ENCODE data around the gene MACROD1. TPM values are rescaled to one million over a fixed set of nuclear protein-coding genes. Genes with fewer than 3 reads are reported as not detected.

Gene MACROD1
- total RNA-seq, 1 donor from 2014 or later = 61.4 TPM

DNA sequence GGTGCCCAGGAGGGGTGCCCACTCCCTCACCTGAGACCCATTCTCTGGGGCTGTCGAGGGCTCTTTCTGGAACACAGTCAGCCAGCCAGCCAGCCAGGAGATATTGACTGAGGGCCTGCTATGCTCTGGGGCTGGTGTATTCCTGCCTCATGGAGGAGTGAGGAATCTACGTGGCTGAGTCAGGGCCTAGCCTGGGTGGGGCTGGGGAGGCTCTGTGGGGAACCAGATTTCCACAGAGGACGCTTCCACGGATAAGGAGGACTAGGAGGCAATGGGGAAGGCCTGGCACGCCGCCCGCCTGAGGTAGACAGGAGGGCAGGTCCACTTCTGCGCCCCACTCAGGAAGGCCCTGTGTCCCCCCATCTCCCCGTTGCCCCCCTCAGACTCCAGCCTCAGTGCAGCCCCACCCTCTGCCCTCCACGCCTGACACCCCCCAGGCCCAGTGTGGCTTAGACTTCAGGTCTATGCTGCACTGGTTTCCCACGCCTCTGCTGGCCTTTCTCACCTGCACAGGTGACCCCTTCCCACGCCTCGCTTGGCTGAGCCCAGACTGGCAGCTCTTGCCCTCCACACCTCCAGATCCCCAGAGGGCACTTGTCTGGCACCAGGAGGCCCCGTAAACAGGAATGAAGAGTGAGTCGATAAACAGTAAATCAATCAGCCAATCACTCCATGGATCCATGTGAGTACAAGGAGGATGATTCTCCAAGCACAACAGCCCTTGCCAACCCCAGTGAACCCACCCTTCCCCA lies 37.5 kb downstream of the MACROD1 start:
- TF ChIP-seq POLR2AphosphoS5 (IDR thresholded peaks at IDR 0.05; ENCODE audit: insufficient read depth in 1 of 2, low read depth in 1 of 2) (no peak), POLR2A (IDR thresholded peaks at IDR 0.05) (no peak)
- TF ChIP-seq, protein P1, sequence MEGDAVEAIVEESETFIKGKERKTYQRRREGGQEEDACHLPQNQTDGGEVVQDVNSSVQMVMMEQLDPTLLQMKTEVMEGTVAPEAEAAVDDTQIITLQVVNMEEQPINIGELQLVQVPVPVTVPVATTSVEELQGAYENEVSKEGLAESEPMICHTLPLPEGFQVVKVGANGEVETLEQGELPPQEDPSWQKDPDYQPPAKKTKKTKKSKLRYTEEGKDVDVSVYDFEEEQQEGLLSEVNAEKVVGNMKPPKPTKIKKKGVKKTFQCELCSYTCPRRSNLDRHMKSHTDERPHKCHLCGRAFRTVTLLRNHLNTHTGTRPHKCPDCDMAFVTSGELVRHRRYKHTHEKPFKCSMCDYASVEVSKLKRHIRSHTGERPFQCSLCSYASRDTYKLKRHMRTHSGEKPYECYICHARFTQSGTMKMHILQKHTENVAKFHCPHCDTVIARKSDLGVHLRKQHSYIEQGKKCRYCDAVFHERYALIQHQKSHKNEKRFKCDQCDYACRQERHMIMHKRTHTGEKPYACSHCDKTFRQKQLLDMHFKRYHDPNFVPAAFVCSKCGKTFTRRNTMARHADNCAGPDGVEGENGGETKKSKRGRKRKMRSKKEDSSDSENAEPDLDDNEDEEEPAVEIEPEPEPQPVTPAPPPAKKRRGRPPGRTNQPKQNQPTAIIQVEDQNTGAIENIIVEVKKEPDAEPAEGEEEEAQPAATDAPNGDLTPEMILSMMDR (IDR thresholded peaks at IDR 0.05) = no peak
- H3K9me3 ChIP-seq = no peaks in the 10 kb centered on the region
- H3K27ac ChIP-seq = no peak overlapping the region
- H3K4me1 ChIP-seq = no peaks in the 10 kb centered on the region
- intact Hi-C loops (cut with DNase I) = no loop called here
- no peak for DNase-seq (ENCODE audit: extremely low spot score in 2 of 2)
- no peaks in the 10 kb centered on the region for H3K36me3 ChIP-seq
- no peaks in the 10 kb centered on the region for H3K27me3 ChIP-seq
- H3K4me3 ChIP-seq = no peak overlapping the region

DNA sequence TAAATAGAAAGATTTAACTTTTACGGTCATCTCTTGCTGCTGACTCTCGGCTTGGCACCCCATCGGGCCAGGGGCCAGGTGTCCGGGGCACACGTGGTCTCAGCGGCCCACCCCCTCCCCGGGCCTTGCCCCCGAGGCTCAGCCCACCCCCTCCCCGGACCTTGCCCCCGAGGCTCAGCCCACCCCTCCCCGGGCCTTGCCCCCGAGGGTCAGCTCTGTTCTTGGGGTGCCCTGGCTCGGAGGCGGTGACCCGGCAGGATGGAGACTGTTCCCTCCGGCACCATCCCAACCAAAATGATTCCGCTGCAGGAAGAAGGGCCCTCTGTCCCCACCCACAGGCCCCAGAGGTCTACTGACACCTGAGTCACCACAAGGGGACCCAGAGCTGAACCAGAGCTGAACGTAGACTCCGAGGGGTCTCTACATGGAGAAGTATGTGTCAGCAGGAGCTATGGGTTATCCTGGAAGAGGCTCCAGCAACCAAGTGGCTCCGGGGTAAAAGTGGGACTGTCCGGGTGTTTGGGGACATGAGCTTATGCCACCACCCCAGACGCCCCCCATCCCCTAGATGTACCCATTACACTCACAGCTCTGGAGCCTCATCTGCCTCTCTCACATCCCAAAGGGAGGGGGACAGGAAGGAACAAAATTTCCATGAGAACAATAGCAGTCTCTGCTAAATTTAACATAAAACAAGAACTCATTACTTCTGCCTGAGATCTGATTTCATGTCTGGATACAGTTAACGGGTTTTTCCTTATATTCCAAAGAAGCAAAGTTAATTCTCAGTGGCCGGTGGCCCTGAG lies 38.4 kb downstream of the MACROD1 start:
- DNase-seq (ENCODE audit: extremely low spot score in 2 of 2) = no peak
- Histone ChIP-seq H3K4me3 (no peak overlapping the region), H3K27me3 (no peaks in the 10 kb centered on the region), H3K27ac (no peak overlapping the region), H3K9me3 (no peaks in the 10 kb centered on the region), H3K36me3 (no peaks in the 10 kb centered on the region), H3K4me1 (no peaks in the 10 kb centered on the region)
- TF ChIP-seq, protein P1 (IDR thresholded peaks at IDR 0.05) = no peak
- TF ChIP-seq POLR2A (IDR thresholded peaks at IDR 0.05) (no peak), POLR2AphosphoS5 (IDR thresholded peaks at IDR 0.05; ENCODE audit: insufficient read depth in 1 of 2, low read depth in 1 of 2) (no peak)
- intact Hi-C loops (cut with DNase I) = no loop called here

DNA sequence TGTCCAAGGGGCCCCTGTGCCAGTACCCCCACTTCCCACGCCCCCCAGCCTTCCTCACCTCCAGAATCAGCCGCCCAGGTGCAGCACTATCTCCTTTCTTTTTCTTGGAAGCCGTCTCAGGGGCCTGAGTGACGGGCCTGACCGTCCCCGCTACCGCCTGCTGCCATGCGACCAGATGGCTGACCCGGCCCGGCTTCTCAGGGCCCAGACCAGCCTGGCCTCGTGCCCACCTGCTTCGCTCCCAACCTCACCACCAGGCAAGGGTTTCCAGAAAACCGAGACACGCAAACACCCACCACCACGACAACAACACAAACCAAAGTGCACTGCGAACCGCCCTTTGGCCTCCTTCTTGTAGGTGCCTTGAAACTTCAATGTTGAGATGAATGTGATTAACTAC lies 39.1 kb downstream of the MACROD1 start:
- intact Hi-C loops (cut with DNase I) = no loop called here
- Histone ChIP-seq H3K9me3 (no peaks in the 10 kb centered on the region), H3K4me3 (no peak overlapping the region), H3K4me1 (no peaks in the 10 kb centered on the region), H3K27ac (no peak overlapping the region), H3K36me3 (no peaks in the 10 kb centered on the region), H3K27me3 (no peaks in the 10 kb centered on the region)
- no peak for DNase-seq (ENCODE audit: extremely low spot score in 2 of 2)
- TF ChIP-seq, protein P1 (IDR thresholded peaks at IDR 0.05) = no peak
- no peak for TF ChIP-seq POLR2A (IDR thresholded peaks at IDR 0.05)
- TF ChIP-seq POLR2AphosphoS5 (IDR thresholded peaks at IDR 0.05; ENCODE audit: insufficient read depth in 1 of 2, low read depth in 1 of 2) = no peak

DNA sequence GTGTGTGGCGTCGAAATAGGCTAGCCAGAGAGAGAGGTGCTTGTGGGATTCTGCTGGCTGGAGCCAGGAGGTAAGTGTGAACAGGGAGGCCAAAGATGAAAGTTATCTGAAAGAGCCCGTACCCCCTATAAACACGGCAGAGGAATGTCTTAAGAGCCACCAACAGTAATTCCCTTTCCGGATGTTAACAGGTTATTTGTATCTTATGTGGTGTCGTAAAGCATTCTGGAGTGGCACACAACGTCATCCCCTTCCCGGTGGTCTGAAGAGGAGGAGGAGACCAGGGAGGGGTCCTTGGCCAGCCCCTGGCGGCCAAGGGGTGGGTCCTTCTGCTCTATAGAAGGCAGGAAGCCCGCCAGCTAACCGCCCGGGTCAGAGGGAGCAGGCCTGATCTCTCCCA lies 39.5 kb downstream of the MACROD1 start:
- Histone ChIP-seq H3K4me3 (no peak overlapping the region), H3K9me3 (no peaks in the 10 kb centered on the region), H3K36me3 (no peaks in the 10 kb centered on the region), H3K27ac (no peak overlapping the region), H3K4me1 (peaks cover 4% of the 10 kb centered on the region), H3K27me3 (no peaks in the 10 kb centered on the region)
- intact Hi-C loops (cut with DNase I) = no loop called here
- no peak for DNase-seq (ENCODE audit: extremely low spot score in 2 of 2)
- TF ChIP-seq, protein P1 (IDR thresholded peaks at IDR 0.05) = no peak
- TF ChIP-seq POLR2AphosphoS5 (IDR thresholded peaks at IDR 0.05; ENCODE audit: insufficient read depth in 1 of 2, low read depth in 1 of 2) (no peak), POLR2A (IDR thresholded peaks at IDR 0.05) (no peak)

DNA sequence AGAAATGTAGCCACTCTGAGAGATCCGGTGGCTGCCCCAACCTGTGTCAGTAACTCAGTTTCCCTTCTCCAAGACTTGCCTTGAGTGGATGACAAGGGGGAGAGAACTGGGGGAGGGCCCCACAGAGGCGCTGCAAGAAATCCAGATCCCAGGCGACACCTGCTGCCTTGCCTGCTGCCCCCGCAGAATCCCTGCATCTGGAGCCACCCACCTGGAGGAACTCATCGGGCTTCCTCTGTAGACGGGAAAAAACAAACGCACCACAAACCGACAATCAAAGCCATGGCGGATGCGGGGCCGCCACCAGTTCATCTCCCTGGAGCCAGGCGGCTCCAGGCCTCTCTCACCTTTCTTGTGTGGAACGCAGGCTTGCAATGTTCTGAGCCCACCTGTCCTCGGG lies 40.2 kb downstream of the MACROD1 start:
- Histone ChIP-seq H3K27ac (no peak overlapping the region), H3K27me3 (no peaks in the 10 kb centered on the region), H3K4me3 (no peak overlapping the region), H3K36me3 (no peaks in the 10 kb centered on the region), H3K4me1 (peaks cover 7% of the 10 kb centered on the region), H3K9me3 (no peaks in the 10 kb centered on the region)
- TF ChIP-seq POLR2A (IDR thresholded peaks at IDR 0.05) (no peak), POLR2AphosphoS5 (IDR thresholded peaks at IDR 0.05; ENCODE audit: insufficient read depth in 1 of 2, low read depth in 1 of 2) (no peak)
- TF ChIP-seq, protein P1 (IDR thresholded peaks at IDR 0.05) = no peak
- intact Hi-C loops (cut with DNase I) = no loop called here
- DNase-seq (ENCODE audit: extremely low spot score in 2 of 2) = no peak
